Skeletal muscle cell (primary cell): ENCODE data around the gene PRRT4.

Experiments
- DNase-seq: peaks from one replicate; pipeline ENCODE4 v3.0.0-alpha.2; 2010; ENCODE audit warnings: low read depth
- H3K4me3 ChIP-seq: 2 replicates; pipeline ENCODE4 v1.5.1; 2011; ENCODE audit warnings: low read depth, mild to moderate bottlenecking, control low read depth, low read length, moderate library complexity

The PRRT4 gene

GRCh38 chr7:128309124-128309523, 52.4 kb downstream of the PRRT4 start:
- no peak for DNase-seq
- H3K4me3 ChIP-seq = no peak overlapping the region

- no peak for DNase-seq
- no peak overlapping the region for H3K4me3 ChIP-seq
Measured at GRCh38 chr7:128307061-128307460, 54.4 kb downstream of the PRRT4 start.

GRCh38 chr7:128304212-128304611, 57.3 kb downstream of the PRRT4 start:
- no peak overlapping the region for H3K4me3 ChIP-seq
- no peak for DNase-seq

- no peak overlapping the region for H3K4me3 ChIP-seq
- no peak for DNase-seq
Measured at GRCh38 chr7:128303643-128304042, 57.8 kb downstream of the PRRT4 start.

- H3K4me3 ChIP-seq = no peak overlapping the region
Measured at GRCh38 chr7:128303133-128303532, 58.4 kb downstream of the PRRT4 start.

GRCh38 chr7:128302139-128302538, 59.4 kb downstream of the PRRT4 start:
- no peak for DNase-seq
- no peak overlapping the region for H3K4me3 ChIP-seq

More at GRCh38 chr7:128303133-128303532, 58.4 kb downstream of the PRRT4 start:
- DNase-seq = no peak
